Stimulated activated naive CD4-positive, alpha-beta T cell (primary cell): ENCODE results near the gene RUFY1.
A peak's percentile ranks its signal among the peaks of the same experiment; 100 is the strongest.
"Not testable (repeated sequence)": the region's sequence is repeated elsewhere in the genome, so short reads cannot be mapped to it uniquely, and the experiment has no call there.

ENCODE experiments used
- DNase-seq, 6 experiments: peaks; one replicate each; lab custom pipeline; 2025; lab: John Stamatoyannopoulos, UW

The RUFY1 gene

DNA sequence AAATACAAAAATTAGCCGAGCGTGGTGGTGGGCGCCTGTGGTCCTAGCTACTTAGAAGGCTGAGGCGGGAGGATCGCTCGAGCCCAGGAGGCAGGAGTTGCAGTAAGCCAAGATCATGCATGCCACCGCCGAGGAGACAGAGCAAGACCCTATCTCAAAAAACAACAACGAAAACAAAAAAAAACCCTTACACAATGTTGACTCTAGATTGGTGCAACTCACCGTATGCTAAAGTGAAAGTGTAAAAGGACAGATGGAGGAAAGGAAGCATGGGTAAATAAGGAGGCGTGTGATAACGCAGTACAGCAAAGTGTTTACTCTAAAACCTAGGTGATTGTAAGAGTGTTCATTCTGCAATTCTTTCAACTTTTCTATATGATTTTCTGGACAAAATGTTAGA, 15.9 kb upstream of the RUFY1 start:
- peak in 1 of 6 experiments; percentile 15 for DNase-seq

GRCh38 chr5:179536676-179537075, 13.7 kb upstream of the RUFY1 start:
- no peak for DNase-seq

DNA sequence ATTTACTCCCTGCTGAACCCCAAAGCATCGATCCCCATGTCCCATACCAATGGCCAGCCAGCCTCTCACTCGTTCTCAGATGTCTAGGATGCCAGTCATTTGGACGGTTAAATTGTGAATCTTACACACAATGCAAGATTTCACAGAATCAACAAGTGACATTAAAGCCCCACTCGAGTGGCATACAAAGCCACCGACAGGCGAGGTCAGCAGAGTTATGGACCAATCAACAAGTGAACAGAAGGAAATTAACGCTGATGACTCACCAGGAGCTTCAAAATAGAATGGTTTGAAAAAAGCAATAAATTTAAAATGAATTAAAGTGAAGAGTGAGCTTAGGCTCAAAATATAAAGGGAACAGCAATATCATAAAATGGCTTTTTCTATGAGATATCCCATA, 8.2 kb upstream of the RUFY1 start:
- DNase-seq: no peak

DNA sequence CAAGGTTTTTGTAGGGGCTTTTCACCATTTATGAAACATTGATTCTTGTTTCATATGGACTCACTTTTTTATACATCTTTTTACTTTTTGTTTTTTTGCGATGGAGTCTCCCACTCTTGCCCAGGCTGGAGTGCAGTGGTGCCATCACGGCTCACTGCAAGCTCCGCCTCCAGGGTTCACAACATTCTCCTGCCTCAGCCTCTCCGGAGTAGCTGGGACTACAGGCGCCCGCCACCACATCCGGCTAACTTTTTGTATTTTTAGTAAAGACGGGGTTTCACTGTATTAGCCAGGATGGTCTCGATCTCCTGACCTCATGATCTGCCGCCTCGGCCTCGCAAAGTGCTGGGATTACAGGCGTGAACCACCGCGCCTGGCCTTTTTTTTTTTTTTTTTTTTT, 7.1 kb upstream of the RUFY1 start:
- DNase-seq: not testable (repeated sequence)

- DNase-seq: no peak
Observed at GRCh38 chr5:179553006-179553405, 2.7 kb downstream of the RUFY1 start.

- DNase-seq: no peak
Observed at GRCh38 chr5:179553875-179554274, 3.5 kb downstream of the RUFY1 start.

GRCh38 chr5:179554981-179555380, 4.6 kb downstream of the RUFY1 start:
- no peak for DNase-seq

- not testable (repeated sequence) for DNase-seq
Observed at GRCh38 chr5:179558261-179558799, 8.0 kb downstream of the RUFY1 start.

DNA sequence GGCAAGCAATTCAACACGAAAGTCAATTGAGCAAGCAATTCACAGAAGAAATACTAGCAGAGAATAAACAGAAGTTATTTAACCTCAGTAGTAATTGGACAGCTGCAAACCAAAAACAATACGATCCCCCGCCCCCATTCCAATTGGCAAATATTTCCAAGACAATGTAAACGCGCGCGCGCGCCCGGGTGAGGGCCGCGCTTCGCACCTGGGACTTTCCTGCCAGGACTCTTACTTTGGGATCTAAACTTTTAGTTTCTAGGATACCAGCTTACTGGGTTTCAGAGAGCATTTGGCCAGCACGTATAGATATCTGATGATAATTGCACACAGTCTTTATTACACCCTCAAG, 8.6 kb downstream of the RUFY1 start:
- peak in 1 of 6 experiments; percentile 2 for DNase-seq

GRCh38 chr5:179559284-179560252, 9.2 kb downstream of the RUFY1 start:
- DNase-seq: peak; percentile 82 to 94 (median 88)

- DNase-seq: no peak
Observed at GRCh38 chr5:179564526-179564925, 14.2 kb downstream of the RUFY1 start.

- no peak for DNase-seq
Observed at GRCh38 chr5:179568721-179569120, 18.4 kb downstream of the RUFY1 start.

- no peak for DNase-seq
Observed at GRCh38 chr5:179572386-179572785, 22.0 kb downstream of the RUFY1 start.

DNA sequence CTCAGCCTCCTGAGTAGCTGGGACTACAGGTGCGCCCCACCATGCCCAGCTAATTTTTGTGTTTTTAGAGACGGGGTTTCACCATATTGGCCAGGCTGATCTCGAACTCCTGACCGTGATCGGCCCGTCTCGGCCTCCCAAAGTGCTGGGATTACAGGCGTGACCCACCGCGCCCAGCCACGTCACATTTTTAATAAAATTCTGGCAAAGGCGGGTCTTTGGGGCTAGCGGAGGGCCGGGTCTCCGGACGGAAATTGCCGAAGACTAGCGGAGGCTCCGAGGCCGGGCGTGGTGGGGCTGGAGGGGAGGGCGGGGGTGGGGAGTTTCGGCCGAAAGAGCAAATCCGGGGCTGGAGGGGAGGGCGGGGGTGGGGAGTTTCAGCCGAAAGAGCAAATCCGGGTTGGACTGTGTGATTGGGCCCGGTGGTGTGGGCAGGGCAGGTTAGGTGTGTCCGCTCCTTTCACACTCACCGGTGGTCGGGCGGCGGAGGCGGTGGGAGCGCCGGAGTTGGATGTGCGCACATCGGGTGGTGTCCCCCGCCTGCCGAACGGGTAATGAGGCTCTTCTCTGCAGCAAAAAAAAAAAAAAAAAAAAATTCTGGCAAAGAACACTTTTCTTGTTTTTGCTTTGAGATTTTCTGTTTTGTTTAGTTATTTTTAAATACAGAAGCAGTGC, 27.1 kb downstream of the RUFY1 start:
- no peak for DNase-seq

DNA sequence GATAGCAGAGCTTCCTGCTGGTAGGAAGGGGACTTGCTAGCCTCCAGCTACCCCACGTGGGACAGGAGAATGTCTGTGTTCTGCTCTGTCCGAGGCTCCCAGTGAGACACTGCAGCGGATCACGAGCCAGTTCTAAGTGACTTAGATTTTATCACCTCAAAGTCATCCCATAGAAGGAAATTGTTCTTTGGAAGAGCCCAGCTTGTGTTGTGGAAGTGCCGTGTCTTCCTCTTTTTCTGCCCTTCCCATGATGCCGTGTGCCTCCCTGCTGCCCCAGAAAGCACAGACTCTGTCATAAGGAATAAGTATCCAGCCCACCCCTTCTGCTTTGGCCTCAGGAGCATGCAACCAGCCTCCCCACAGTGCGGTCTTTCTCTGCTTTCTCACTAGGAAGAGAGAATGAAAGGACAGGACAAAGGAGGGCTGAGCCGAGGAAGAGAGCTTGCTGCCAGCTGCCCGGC, 35.6 kb downstream of the RUFY1 start:
- no peak for DNase-seq

- DNase-seq: no peak
Observed at GRCh38 chr5:179588166-179588565, 37.8 kb downstream of the RUFY1 start.

GRCh38 chr5:179595916-179596315, 45.6 kb downstream of the RUFY1 start:
- DNase-seq: no peak

DNA sequence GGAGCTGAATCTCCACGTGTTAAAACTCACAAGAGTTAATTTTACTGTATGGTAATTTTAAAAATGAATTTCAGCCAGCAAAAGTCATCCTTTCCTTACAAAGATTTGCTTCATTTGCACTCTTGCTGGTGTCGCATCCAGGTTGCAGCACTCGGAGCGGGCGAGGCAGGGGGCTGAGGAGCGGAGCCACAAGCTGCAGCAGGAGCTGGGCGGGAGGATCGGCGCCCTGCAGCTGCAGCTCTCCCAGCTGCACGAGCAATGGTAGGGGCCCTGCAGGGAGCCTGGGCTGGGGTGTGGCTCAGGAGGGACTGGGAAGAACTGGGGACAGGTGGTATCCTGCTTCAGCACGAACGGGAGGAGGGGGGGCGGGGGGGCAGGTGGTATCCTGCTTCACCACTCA, 46.1 kb downstream of the RUFY1 start:
- DNase-seq: no peak

- DNase-seq: no peak
Observed at GRCh38 chr5:179599100-179599499, 48.7 kb downstream of the RUFY1 start.

DNA sequence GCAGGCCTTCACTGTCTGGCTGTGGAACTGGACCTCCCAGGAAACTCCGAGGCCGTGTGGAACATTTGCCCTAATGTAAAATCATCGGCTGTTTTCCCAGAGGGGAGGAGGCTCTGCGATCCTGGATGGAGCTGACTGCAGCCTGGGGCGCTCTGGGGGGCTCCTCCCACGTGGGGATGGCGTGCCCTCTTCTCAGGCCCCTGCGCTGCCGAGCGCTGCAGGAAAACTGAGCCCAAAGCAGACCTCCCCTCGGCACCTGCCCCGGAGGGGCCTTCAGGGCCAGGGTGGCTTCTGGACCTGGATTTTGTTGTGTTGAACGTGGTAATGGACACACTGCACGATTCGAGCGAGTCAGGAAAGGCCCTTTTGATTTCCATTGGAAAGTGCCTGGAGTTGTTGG, 49.2 kb downstream of the RUFY1 start:
- DNase-seq: no peak

GRCh38 chr5:179599973-179600372, 49.6 kb downstream of the RUFY1 start:
- no peak for DNase-seq

- no peak for DNase-seq
Observed at GRCh38 chr5:179601871-179602625, 51.7 kb downstream of the RUFY1 start.
